ENCODE measurements around the gene MVB12B.

Gene MVB12B

GRCh38 chr9:126442636-126443035 is 116.0 kb downstream of the MVB12B start:
- TF ChIP-seq, protein P1, sequence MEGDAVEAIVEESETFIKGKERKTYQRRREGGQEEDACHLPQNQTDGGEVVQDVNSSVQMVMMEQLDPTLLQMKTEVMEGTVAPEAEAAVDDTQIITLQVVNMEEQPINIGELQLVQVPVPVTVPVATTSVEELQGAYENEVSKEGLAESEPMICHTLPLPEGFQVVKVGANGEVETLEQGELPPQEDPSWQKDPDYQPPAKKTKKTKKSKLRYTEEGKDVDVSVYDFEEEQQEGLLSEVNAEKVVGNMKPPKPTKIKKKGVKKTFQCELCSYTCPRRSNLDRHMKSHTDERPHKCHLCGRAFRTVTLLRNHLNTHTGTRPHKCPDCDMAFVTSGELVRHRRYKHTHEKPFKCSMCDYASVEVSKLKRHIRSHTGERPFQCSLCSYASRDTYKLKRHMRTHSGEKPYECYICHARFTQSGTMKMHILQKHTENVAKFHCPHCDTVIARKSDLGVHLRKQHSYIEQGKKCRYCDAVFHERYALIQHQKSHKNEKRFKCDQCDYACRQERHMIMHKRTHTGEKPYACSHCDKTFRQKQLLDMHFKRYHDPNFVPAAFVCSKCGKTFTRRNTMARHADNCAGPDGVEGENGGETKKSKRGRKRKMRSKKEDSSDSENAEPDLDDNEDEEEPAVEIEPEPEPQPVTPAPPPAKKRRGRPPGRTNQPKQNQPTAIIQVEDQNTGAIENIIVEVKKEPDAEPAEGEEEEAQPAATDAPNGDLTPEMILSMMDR (conservative IDR thresholded peaks at IDR 0.05; ENCODE audit: low read length), result no peak
- TF ChIP-seq EZH2phosphoT487 (IDR thresholded peaks at IDR 0.05; ENCODE audit: borderline replicate concordance), result no peak
- no peaks in the 10 kb centered on the region for H3F3A ChIP-seq (ENCODE audit: low read depth)
- H3K4me2 ChIP-seq (ENCODE audit: low read depth, low read length, poor library complexity, severe bottlenecking), result no peak overlapping the region
- H3K4me1 ChIP-seq (ENCODE audit: insufficient read depth, low read length, poor library complexity, severe bottlenecking), result peaks cover 31% of the 10 kb centered on the region
- H3K9ac ChIP-seq (ENCODE audit: low read depth, low read length, poor library complexity, severe bottlenecking), result no peak overlapping the region
- peaks cover 15% of the 10 kb centered on the region; the same call in 1 of the 2 replicates for H3K36me3 ChIP-seq (ENCODE audit: insufficient read depth, low read length)
- no peak overlapping the region for H3K4me3 ChIP-seq (ENCODE audit: low read length, poor library complexity, severe bottlenecking)
- no peak overlapping the region for H2AFZ ChIP-seq (ENCODE audit: low read length)
- no peaks in the 10 kb centered on the region for H3K9me2 ChIP-seq (replicated peaks; ENCODE audit: low read depth, low read length)
- H3K27me3 ChIP-seq (ENCODE audit: insufficient read depth, low read length, poor library complexity, severe bottlenecking), result no peaks in the 10 kb centered on the region
- H3K9me3 ChIP-seq (ENCODE audit: insufficient read depth, low read depth, low read length), result no peaks in the 10 kb centered on the region
- peaks cover 7% of the 10 kb centered on the region; the same call in 1 of the 2 replicates for H3K79me2 ChIP-seq (ENCODE audit: insufficient read depth, low read length)
- H4K20me1 ChIP-seq (ENCODE audit: insufficient read depth, low read length, poor library complexity, severe bottlenecking), result no peaks in the 10 kb centered on the region

DNA sequence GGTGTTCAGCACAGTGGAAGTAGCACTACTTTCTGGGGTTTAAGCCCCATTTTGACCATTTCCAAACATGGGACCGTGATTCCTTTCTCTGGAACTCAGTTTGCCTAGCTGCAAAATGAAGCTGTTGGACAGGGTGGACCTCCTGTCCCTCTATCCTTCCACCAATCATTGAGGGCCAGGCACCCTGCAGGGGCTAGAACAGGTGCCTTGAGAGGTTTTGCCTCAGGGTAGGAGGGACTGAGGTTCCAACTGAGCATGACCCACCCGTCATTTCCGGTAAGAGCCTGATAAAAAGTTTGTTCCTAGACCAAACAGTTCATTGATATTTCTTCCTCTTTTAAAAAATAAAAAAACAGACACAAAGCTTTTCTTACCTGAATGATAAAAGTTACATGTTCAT is 116.5 kb downstream of the MVB12B start:
- H3K4me2 ChIP-seq (ENCODE audit: low read depth, low read length, poor library complexity, severe bottlenecking), result no peak overlapping the region
- H3K9me3 ChIP-seq (ENCODE audit: insufficient read depth, low read depth, low read length), result no peaks in the 10 kb centered on the region
- peaks cover 15% of the 10 kb centered on the region; the same call in 1 of the 2 replicates for H3K36me3 ChIP-seq (ENCODE audit: insufficient read depth, low read length)
- TF ChIP-seq, protein P1 (conservative IDR thresholded peaks at IDR 0.05; ENCODE audit: low read length), result no peak
- no peak for TF ChIP-seq EZH2phosphoT487 (IDR thresholded peaks at IDR 0.05; ENCODE audit: borderline replicate concordance)
- H3K9me2 ChIP-seq (replicated peaks; ENCODE audit: low read depth, low read length), result no peaks in the 10 kb centered on the region
- no peaks in the 10 kb centered on the region for H3F3A ChIP-seq (ENCODE audit: low read depth)
- no peak overlapping the region for H2AFZ ChIP-seq (ENCODE audit: low read length)
- H3K4me3 ChIP-seq (ENCODE audit: low read length, poor library complexity, severe bottlenecking), result no peak overlapping the region
- H4K20me1 ChIP-seq (ENCODE audit: insufficient read depth, low read length, poor library complexity, severe bottlenecking), result no peaks in the 10 kb centered on the region
- H3K4me1 ChIP-seq (ENCODE audit: insufficient read depth, low read length, poor library complexity, severe bottlenecking), result peaks cover 36% of the 10 kb centered on the region
- no peaks in the 10 kb centered on the region for H3K27me3 ChIP-seq (ENCODE audit: insufficient read depth, low read length, poor library complexity, severe bottlenecking)
- H3K79me2 ChIP-seq (ENCODE audit: insufficient read depth, low read length), result peaks cover 12% of the 10 kb centered on the region; the same call in 1 of the 2 replicates
- H3K9ac ChIP-seq (ENCODE audit: low read depth, low read length, poor library complexity, severe bottlenecking), result no peak overlapping the region

DNA sequence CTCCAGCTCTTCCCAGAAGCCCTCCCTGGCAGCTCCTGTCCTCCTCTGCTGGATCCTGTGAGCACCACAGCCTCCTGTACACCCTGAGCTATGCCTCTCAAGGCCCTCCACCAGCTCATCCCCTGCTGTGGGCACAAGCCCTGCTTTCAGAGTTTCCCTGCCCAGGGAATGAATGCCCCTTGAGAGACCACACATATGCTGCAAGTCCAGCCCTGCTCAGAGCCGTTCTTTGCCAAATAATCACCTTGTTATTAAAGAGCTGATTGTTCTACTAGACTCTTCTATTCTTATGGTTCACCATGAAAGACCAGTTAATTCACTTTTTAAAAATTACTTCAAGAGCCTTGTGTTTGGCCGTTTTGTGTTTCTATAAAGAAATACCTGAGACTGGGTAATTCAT is 121.5 kb downstream of the MVB12B start:
- Histone ChIP-seq H3K9ac (ENCODE audit: low read depth, low read length, poor library complexity, severe bottlenecking) (peak overlapping the region; percentile 71), H3K4me1 (ENCODE audit: insufficient read depth, low read length, poor library complexity, severe bottlenecking) (peaks cover 61% of the 10 kb centered on the region), H3K36me3 (ENCODE audit: insufficient read depth, low read length) (no peaks in the 10 kb centered on the region), H3K9me2 (replicated peaks; ENCODE audit: low read depth, low read length) (no peaks in the 10 kb centered on the region), H3K9me3 (ENCODE audit: insufficient read depth, low read depth, low read length) (no peaks in the 10 kb centered on the region), H3K4me3 (ENCODE audit: low read length, poor library complexity, severe bottlenecking) (peak overlapping the region; percentile 59), H4K20me1 (ENCODE audit: insufficient read depth, low read length, poor library complexity, severe bottlenecking) (no peaks in the 10 kb centered on the region), H2AFZ (ENCODE audit: low read length) (no peak overlapping the region), H3F3A (ENCODE audit: low read depth) (no peaks in the 10 kb centered on the region), H3K4me2 (ENCODE audit: low read depth, low read length, poor library complexity, severe bottlenecking) (peak overlapping the region; percentile 66), H3K79me2 (ENCODE audit: insufficient read depth, low read length) (peaks cover 13% of the 10 kb centered on the region; the same call in 1 of the 2 replicates), H3K27me3 (ENCODE audit: insufficient read depth, low read length, poor library complexity, severe bottlenecking) (no peaks in the 10 kb centered on the region)
- TF ChIP-seq, protein P1 (conservative IDR thresholded peaks at IDR 0.05; ENCODE audit: low read length), result no peak
- no peak for TF ChIP-seq EZH2phosphoT487 (IDR thresholded peaks at IDR 0.05; ENCODE audit: borderline replicate concordance)

Measured in Loucy (cell line).